H1 (cell line): Measurements from ENCODE around the gene C2CD4C. TPM values are rescaled to one million over a fixed set of nuclear protein-coding genes. Genes with fewer than 3 reads are reported as not detected.

Source experiments
- CTCF ChIA-PET: fragments of 300-600 bp; sonication (Branson Sonifier 250); formaldehyde crosslinking; loops from one replicate; lab custom pipeline; 2021; ENCODE audit not compliant: partially characterized antibody; lab: Charles Lee
- POLR2A ChIA-PET: fragments of 300-600 bp; sonication (Branson Sonifier 250); formaldehyde crosslinking; loops from one replicate; lab custom pipeline; 2021; ENCODE audit warnings: inconsistent platforms; ENCODE audit not compliant: partially characterized antibody; lab: Charles Lee
- DNase-seq, 2 experiments: peaks; one replicate each; pipeline versions ENCODE4 v3.0.0 to v3.0.0-alpha.2; 2010 to 2022; ENCODE audit warnings: low spot score in 2 of 2, low read depth in 1 of 2, mixed read lengths in 1 of 2
- FAIRE-seq: peaks from 2 replicates; lab custom pipeline; 2011; peaks lifted over from hg19 to GRCh38; lab: Jason Lieb, UNC
- H2AFZ ChIP-seq: 2 replicates; pipeline ENCODE4 v1.8.1; 2012; ENCODE audit warnings: low read length, inconsistent platforms
- H2AK5ac ChIP-seq: 2 replicates; pipeline ENCODE4 v1.6.1; 2013; ENCODE audit warnings: low read depth, low read length
- H2BK120ac ChIP-seq: replicated peaks from 2 replicates; pipeline ENCODE3; 2013; ENCODE audit warnings: low read depth, low read length, inconsistent platforms
- H2BK12ac ChIP-seq: 2 replicates; pipeline ENCODE4 v1.6.1; 2013; ENCODE audit warnings: low read depth, low read length
- H2BK15ac ChIP-seq: 2 replicates; pipeline ENCODE4 v1.6.1; 2013; ENCODE audit warnings: low read length
- H2BK20ac ChIP-seq: 2 replicates; pipeline ENCODE4 v1.6.1; 2013; ENCODE audit warnings: low read length
- H2BK5ac ChIP-seq: 2 replicates; pipeline ENCODE4 v1.6.1; 2013; ENCODE audit warnings: low read depth, low read length
- H3K14ac ChIP-seq: 2 replicates; pipeline ENCODE4 v1.6.1; 2013; ENCODE audit warnings: inconsistent platforms; ENCODE audit not compliant: insufficient read length
- H3K18ac ChIP-seq: 2 replicates; pipeline ENCODE4 v1.6.1; 2013; ENCODE audit warnings: low read length; ENCODE audit errors: extremely low read depth
- H3K23ac ChIP-seq: 2 replicates; pipeline ENCODE4 v1.6.1; 2013; ENCODE audit warnings: inconsistent platforms; ENCODE audit not compliant: insufficient read length
- H3K23me2 ChIP-seq: 2 replicates; pipeline ENCODE4 v1.6.1; 2013; ENCODE audit warnings: low read depth, low read length
- H3K27ac ChIP-seq: 2 replicates; pipeline ENCODE4 v1.6.1; 2011; ENCODE audit warnings: low read depth, low read length, inconsistent platforms
- H3K27me3 ChIP-seq, 4 experiments: replicated peaks in 1 of 4; 1 replicate in 1 of 4; 2 replicates in 3 of 4; pipeline versions ENCODE4 v1.6.1 to v1.8.1; 2011 to 2013; ENCODE audit warnings: low read length in 3 of 4, mild to moderate bottlenecking in 3 of 4, inconsistent platforms in 2 of 4, mixed read lengths in 2 of 4, moderate library complexity in 1 of 4; ENCODE audit not compliant: control insufficient read depth in 3 of 4, insufficient read depth in 3 of 4; ENCODE audit errors: extremely low read depth in 1 of 4
- H3K36me3 ChIP-seq, 4 experiments: 2 replicates each; pipeline versions ENCODE4 v1.6.1 to v1.8.1; 2011 to 2013; ENCODE audit warnings: mild to moderate bottlenecking in 4 of 4, low read length in 3 of 4, moderate library complexity in 2 of 4, control low read depth in 1 of 4, inconsistent platforms in 1 of 4; ENCODE audit not compliant: insufficient read depth in 4 of 4, control insufficient read depth in 2 of 4
- H3K4ac ChIP-seq: replicated peaks from 2 replicates; pipeline ENCODE3; 2013; ENCODE audit warnings: low read length, low read depth, mixed read lengths, inconsistent platforms; ENCODE audit not compliant: insufficient read length
- H3K4me1 ChIP-seq, 4 experiments: replicated peaks in 1 of 4; 1 replicate in 1 of 4; 2 replicates in 3 of 4; pipeline versions ENCODE4 v1.6.1 to v1.8.1; 2011 to 2013; ENCODE audit warnings: low read length in 3 of 4, inconsistent platforms in 2 of 4, mixed read lengths in 1 of 4; ENCODE audit not compliant: insufficient read depth in 4 of 4, control insufficient read depth in 3 of 4
- H3K4me2 ChIP-seq, 2 experiments: 2 replicates each; pipeline versions ENCODE4 v1.6.1 to v1.8.1; 2011 to 2013; ENCODE audit warnings: low read depth in 2 of 2, low read length in 2 of 2, control low read depth in 1 of 2, inconsistent platforms in 1 of 2, mild to moderate bottlenecking in 1 of 2; ENCODE audit not compliant: insufficient read depth in 1 of 2
- H3K4me3 ChIP-seq, 4 experiments: fragments of 200-600, 300-600 bp in 1 of 4; sonication (generic), shearing (Covaris generic), sonication (Bioruptor Twin) in 1 of 4; 2 replicates each; pipeline versions ENCODE4 v1.5.1 to v1.8.1; 2011 to 2016; ENCODE audit warnings: low read length in 4 of 4, low read depth in 3 of 4, control low read depth in 2 of 4, inconsistent platforms in 2 of 4, mild to moderate bottlenecking in 2 of 4, mixed read lengths in 1 of 4, moderate library complexity in 1 of 4; ENCODE audit not compliant: insufficient read depth in 2 of 4; ENCODE audit errors: extremely low read depth in 1 of 4
- H3K56ac ChIP-seq: replicated peaks from 2 replicates; pipeline ENCODE3; 2013; ENCODE audit warnings: low read depth, mild to moderate bottlenecking, mixed read lengths, low read length, inconsistent platforms; ENCODE audit not compliant: insufficient read length
- H3K79me1 ChIP-seq: 2 replicates; pipeline ENCODE4 v1.6.1; 2013; ENCODE audit warnings: low read depth, low read length, control low read depth
- H3K79me2 ChIP-seq, 2 experiments: 2 replicates each; pipeline versions ENCODE4 v1.6.1 to v1.8.1; 2012 to 2013; ENCODE audit warnings: low read length in 2 of 2, mild to moderate bottlenecking in 2 of 2, inconsistent platforms in 1 of 2; ENCODE audit not compliant: insufficient read depth in 2 of 2, control insufficient read depth in 1 of 2
- H3K9ac ChIP-seq, 4 experiments: replicated peaks in 1 of 4; 1 replicate in 1 of 4; 2 replicates in 3 of 4; pipeline versions ENCODE4 v1.6.1 to v1.8.1; 2011 to 2013; ENCODE audit warnings: low read depth in 3 of 4, low read length in 3 of 4, control low read depth in 2 of 4, mild to moderate bottlenecking in 2 of 4, moderate library complexity in 2 of 4, inconsistent platforms in 1 of 4; ENCODE audit errors: extremely low read depth in 1 of 4
- H3K9me3 ChIP-seq, 2 experiments: 2 replicates each; pipeline versions ENCODE4 v1.6.1 to v1.8.1; 2012 to 2013; ENCODE audit warnings: mild to moderate bottlenecking in 2 of 2, moderate library complexity in 2 of 2, control low read depth in 1 of 2, inconsistent platforms in 1 of 2, low read depth in 1 of 2, low read length in 1 of 2, mixed read lengths in 1 of 2; ENCODE audit not compliant: insufficient read depth in 2 of 2
- H4K20me1 ChIP-seq, 2 experiments: replicated peaks in 1 of 2; 2 replicates each; pipeline versions ENCODE3 to v1.8.1; 2011 to 2013; ENCODE audit warnings: inconsistent platforms in 2 of 2, low read length in 2 of 2, mild to moderate bottlenecking in 1 of 2; ENCODE audit not compliant: insufficient read depth in 2 of 2, control insufficient read depth in 1 of 2
- H4K5ac ChIP-seq: 2 replicates; pipeline ENCODE4 v1.6.1; 2013; ENCODE audit warnings: low read length, low read depth, mixed read lengths, inconsistent platforms; ENCODE audit not compliant: insufficient read length
- H4K8ac ChIP-seq: 2 replicates; pipeline ENCODE4 v1.8.0; 2013; ENCODE audit warnings: mild to moderate bottlenecking, moderate library complexity, low read length, inconsistent platforms; ENCODE audit not compliant: insufficient read depth; ENCODE audit errors: extremely low read depth
- H4K91ac ChIP-seq: replicated peaks from 2 replicates; pipeline ENCODE3; 2013; ENCODE audit warnings: low read length, mixed read lengths, inconsistent platforms; ENCODE audit not compliant: insufficient read length
- ASH2L ChIP-seq: fragments of 200-600, 300-600 bp; sonication (generic); IDR thresholded peaks from one replicate; pipeline ENCODE4 v1.7.1; 2017; ENCODE audit warnings: low read length
- BRCA1 ChIP-seq: IDR thresholded peaks from 2 replicates; pipeline ENCODE4 v1.6.1; 2012; ENCODE audit warnings: low read depth, low read length, improper control_type of control experiment
- CEBPB ChIP-seq: IDR thresholded peaks from 2 replicates; pipeline ENCODE4 v1.6.1; 2012; ENCODE audit warnings: low read depth, low read length
- CTBP2 ChIP-seq: IDR thresholded peaks from 2 replicates; pipeline ENCODE4 v1.7.0; 2011; ENCODE audit warnings: borderline replicate concordance, mild to moderate bottlenecking, moderate library complexity, mixed read lengths, low read length; ENCODE audit not compliant: insufficient read depth, insufficient read length
- KDM1A ChIP-seq: fragments of 200-600, 300-600 bp; sonication (generic); IDR thresholded peaks from 2 replicates; pipeline ENCODE4 v1.7.1; 2016; ENCODE audit warnings: mild to moderate bottlenecking, low read length, borderline replicate concordance
- KDM4A ChIP-seq: IDR thresholded peaks from one replicate; pipeline ENCODE4 v1.7.1; 2012; ENCODE audit warnings: low read depth, mild to moderate bottlenecking, moderate library complexity, low read length, inconsistent platforms; ENCODE audit not compliant: severe bottlenecking
- MAFK ChIP-seq: IDR thresholded peaks from 2 replicates; pipeline ENCODE4 v1.6.1; 2012; ENCODE audit warnings: low read depth, mild to moderate bottlenecking, improper control_type of control experiment, low read length
- NANOG ChIP-seq: IDR thresholded peaks from 2 replicates; pipeline ENCODE4 v1.6.1; 2011; ENCODE audit warnings: low read length, low read depth, mild to moderate bottlenecking, inconsistent platforms; ENCODE audit not compliant: insufficient read depth, poor library complexity, severe bottlenecking
- RFX5 ChIP-seq: IDR thresholded peaks from 2 replicates; pipeline ENCODE4 v1.6.1; 2011; ENCODE audit warnings: low read depth, low read length, improper control_type of control experiment, borderline replicate concordance
- SIN3A ChIP-seq, 2 experiments: IDR thresholded peaks in 1 of 2; conservative IDR thresholded peaks in 1 of 2; 2 replicates each; pipeline ENCODE4 v1.6.1; 2011 to 2012; ENCODE audit warnings: low read length in 2 of 2, improper control_type of control experiment in 1 of 2, low read depth in 1 of 2, mild to moderate bottlenecking in 1 of 2
- SP2 ChIP-seq: IDR thresholded peaks from 2 replicates; pipeline ENCODE4 v1.6.1; 2012; ENCODE audit warnings: mild to moderate bottlenecking, low read length, inconsistent platforms
- SRF ChIP-seq: IDR thresholded peaks from 2 replicates; pipeline ENCODE4 v1.6.1; 2011; ENCODE audit warnings: mild to moderate bottlenecking, low read depth, low read length, moderate library complexity
- SUZ12 ChIP-seq: fragments of 200-600 bp; sonication (generic); IDR thresholded peaks from 2 replicates; pipeline ENCODE4 v1.6.1; 2012; ENCODE audit warnings: mild to moderate bottlenecking, inconsistent platforms, low read length, moderate library complexity, mixed read lengths
- ZNF274 ChIP-seq: IDR thresholded peaks from 2 replicates; pipeline ENCODE4 v1.7.0; 2012; ENCODE audit warnings: low read length, borderline replicate concordance; ENCODE audit errors: extremely low read depth
- WGBS, 2 experiments: shearing (Covaris generic) in 1 of 2; methylation state at CpG; one replicate each; pipeline versions ENCODE4 v1.1.6 to v1.1.7; 2013 to 2015; ENCODE audit warnings: low lambda C conversion rate in 2 of 2, mixed read lengths in 2 of 2, inconsistent platforms in 1 of 2, low coverage in 1 of 2, missing lambda C conversion rate in 1 of 2; ENCODE audit not compliant: insufficient replicate concordance in 2 of 2, insufficient coverage in 1 of 2, insufficient read length in 1 of 2; ENCODE audit errors: extremely low coverage in 1 of 2, missing lambda C conversion rate in 1 of 2; 5-methylcytosine and 5-hydroxymethylcytosine counted together
- polyA plus RNA-seq, 7 experiments: library from polyadenylated mRNA; depleted of rRNA in 3 of 7; stranded (reverse) in 5 of 7; unstranded in 2 of 7; fragments of >200 nt in 5 of 7; fragments of 200-250 nt in 2 of 7; gene quantifications; 1 replicate in 5 of 7; 2 replicates in 1 of 7; 4 replicates in 1 of 7; pipeline versions ENCODE4 v1.2.1 to v1.2.3, GENCODE V29; 2011 to 2013; ENCODE audit warnings: missing spikeins in 2 of 7, mixed read lengths in 2 of 7
- total RNA-seq: library from RNA; stranded (reverse); fragmentation: NEBNext Ultra II Directional; extraction: Animal tissue kit (Norgen Biotek cat#: 25700); gene quantifications from 2 replicates; pipeline ENCODE4 v1.2.1, GENCODE V29; 2021

The C2CD4C gene
- total and polyA plus RNA-seq, 2 of the 8 experiments (the other 6 are each of a cell fraction or from before 2014, with no cell fraction given): 3.8 to 6.3 TPM

DNA sequence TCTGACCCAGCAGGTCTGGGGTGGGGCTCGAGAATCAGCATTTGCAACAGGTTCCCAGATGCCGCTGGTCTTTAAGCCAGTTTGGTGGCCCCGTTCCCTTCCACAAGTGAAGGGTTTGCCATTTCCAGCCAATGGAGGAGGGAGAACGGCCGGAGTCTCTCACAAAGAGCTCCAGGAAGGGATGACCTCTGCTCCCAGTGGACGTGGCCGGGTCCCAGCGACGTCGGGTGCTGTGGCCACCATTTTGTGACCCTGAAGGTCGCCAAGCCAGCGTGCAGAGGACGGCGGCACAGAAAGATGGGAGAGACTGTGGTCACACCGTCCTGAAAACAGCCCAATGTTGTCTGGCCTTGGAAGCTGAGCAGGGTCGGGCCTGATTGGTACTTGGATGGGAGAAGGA, 43.9 kb upstream of the C2CD4C start:
- Histone ChIP-seq H3K18ac (no peak overlapping the region), H2BK120ac (no peak overlapping the region), H4K5ac (no peak overlapping the region), H3K4ac (no peak overlapping the region), H3K14ac (no peak overlapping the region), H3K23ac (no peak overlapping the region), H2AFZ (no peak overlapping the region), H3K9ac (no peak overlapping the region), H3K4me3 (no peak overlapping the region), H3K27ac (no peak overlapping the region), H2BK5ac (no peak overlapping the region), H2AK5ac (no peak overlapping the region), H2BK12ac (no peak overlapping the region), H3K79me2 (no peaks in the 10 kb centered on the region), H3K23me2 (no peaks in the 10 kb centered on the region), H3K56ac (no peak overlapping the region), H4K20me1 (no peaks in the 10 kb centered on the region), H3K4me2 (no peak overlapping the region), H2BK20ac (no peak overlapping the region), H4K8ac (no peak overlapping the region), H3K79me1 (no peaks in the 10 kb centered on the region), H3K36me3 (no peaks in the 10 kb centered on the region), H3K9me3 (peaks cover 12 to 15% of the 10 kb centered on the region in 2 experiments; a peak in 3 of 4 replicates), H4K91ac (no peak overlapping the region), H3K4me1 (no peaks in the 10 kb centered on the region), H3K27me3 (no peaks in the 10 kb centered on the region), H2BK15ac (no peak overlapping the region)
- no peak for FAIRE-seq
- 88% methylated on average over 16 of the region's 16 CpGs; no CpG with 5 or more reads in 1 of the 2 experiments for WGBS, 2 experiments
- ChIA-PET POLR2A (no interaction called here), CTCF (interaction anchor here (0.6 to 1.7 kb wide), 3 partner anchors 17 to 69 kb away, joined by 3 to 4 read pairs (median 3); no protein-coding TSS in a partner anchor)
- DNase-seq: no peak
- TF ChIP-seq MAFK: no peak
- TF ChIP-seq BRCA1: no peak
- TF ChIP-seq ZNF274: no peak
- TF ChIP-seq RFX5: no peak
- TF ChIP-seq CEBPB: no peak
- TF ChIP-seq NANOG: no peak
- TF ChIP-seq CTBP2: no peak
- TF ChIP-seq ASH2L: no peak
- TF ChIP-seq KDM4A: no peak
- no peak for TF ChIP-seq SUZ12
- no peak for TF ChIP-seq SIN3A (conservative IDR thresholded peaks at IDR 0.05 in 1 of 2, IDR thresholded peaks at IDR 0.05 in 1 of 2; ENCODE audit: low read depth in 1 of 2, low read length in 2 of 2)
- no peak for TF ChIP-seq SRF
- no peak for TF ChIP-seq SP2
- TF ChIP-seq KDM1A: no peak
